ENCODE measurements around the gene HPSE2. TPM values are rescaled to one million over a fixed set of nuclear protein-coding genes. Genes with fewer than 3 reads are reported as not detected.

The HPSE2 gene
- total RNA-seq, 2 experiments from 2014 or later = not detected

GRCh38 chr10:98576096-98576495 lies 659.6 kb downstream of the HPSE2 start:
- H3K27me3 Mint-ChIP-seq = peaks cover 5% of the 10 kb centered on the region
- ChIA-PET POLR2A (no interaction called here), CTCF (interaction anchor here (1.0 kb wide), 1 partner anchor 12 kb away, joined by 3 read pairs; no protein-coding TSS in a partner anchor)
- no peak overlapping the region for H3K4me3 Mint-ChIP-seq
- no peak overlapping the region for H3K27ac Mint-ChIP-seq
- H3K4me1 Mint-ChIP-seq (ENCODE audit: low read depth) = no peaks in the 10 kb centered on the region
- TF ChIP-seq CTCF (IDR thresholded peaks at IDR 0.05) = no peak
- intact Hi-C loops (cut with micrococcal nuclease) = no loop called here
- DNase-seq (no peak), ATAC-seq (no peak)
- H3K36me3 Mint-ChIP-seq (ENCODE audit: low read depth) = no peaks in the 10 kb centered on the region
- no peaks in the 10 kb centered on the region for H3K9me3 Mint-ChIP-seq

DNA sequence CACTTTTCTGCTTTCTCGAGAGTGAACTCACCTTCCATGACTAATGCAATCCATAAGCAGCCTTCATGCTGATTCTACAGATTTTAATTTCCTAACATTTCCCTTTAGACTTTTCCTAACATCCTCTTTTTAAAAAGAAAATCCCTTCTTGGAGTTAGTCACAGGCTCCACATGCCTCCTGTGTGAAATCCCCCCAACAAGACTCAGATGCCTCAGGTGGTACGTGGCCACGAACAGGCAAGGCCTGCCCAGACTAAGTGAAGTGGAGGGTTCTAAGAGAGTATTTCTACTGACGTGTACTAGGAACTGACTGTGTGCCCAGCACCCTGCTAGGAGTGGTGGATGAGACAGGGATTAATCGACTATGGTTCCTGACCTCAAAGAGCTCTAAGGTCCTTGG lies 663.1 kb downstream of the HPSE2 start:
- H3K36me3 Mint-ChIP-seq (ENCODE audit: low read depth) = no peaks in the 10 kb centered on the region
- POLR2A ChIA-PET = no interaction called here

DNA sequence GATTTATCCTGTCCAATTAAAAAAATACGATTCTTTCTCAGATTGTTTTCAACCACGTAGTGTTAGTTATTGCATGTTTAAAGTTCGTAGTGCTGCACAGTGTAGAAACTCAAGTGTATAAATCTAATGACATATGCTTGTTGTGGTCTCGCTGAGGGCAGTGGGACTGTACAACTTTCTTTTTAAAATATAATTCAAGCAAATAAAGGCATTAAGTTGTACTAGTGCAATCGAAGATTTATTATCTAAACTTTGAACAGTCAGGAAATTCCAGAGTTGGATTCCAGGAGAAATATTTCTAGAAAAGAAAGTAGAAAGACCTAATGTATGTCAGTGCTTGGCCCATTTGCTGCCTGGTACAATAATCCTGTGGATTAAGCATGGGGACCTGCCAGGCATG lies 664.8 kb downstream of the HPSE2 start:
- H3K27ac Mint-ChIP-seq = no peak overlapping the region
- peaks cover 2% of the 10 kb centered on the region for H3K27me3 Mint-ChIP-seq
- CTCF ChIA-PET = interaction anchor here (1.5 kb wide), 1 partner anchor 145 kb away, joined by 3 read pairs; no protein-coding TSS in a partner anchor
- H3K9me3 Mint-ChIP-seq = no peaks in the 10 kb centered on the region
- ATAC-seq = no peak
- no peak for TF ChIP-seq CTCF (IDR thresholded peaks at IDR 0.05)
- no peaks in the 10 kb centered on the region for H3K36me3 Mint-ChIP-seq (ENCODE audit: low read depth)
- no peak overlapping the region for H3K4me3 Mint-ChIP-seq
- POLR2A ChIA-PET = no interaction called here
- no peak for DNase-seq
- intact Hi-C loops (cut with micrococcal nuclease) = no loop called here
- H3K4me1 Mint-ChIP-seq (ENCODE audit: low read depth) = no peaks in the 10 kb centered on the region

More for the DNA sequence above, 663.1 kb downstream of the HPSE2 start:
- CTCF ChIA-PET = no interaction called here
- TF ChIP-seq CTCF (IDR thresholded peaks at IDR 0.05) = no peak
- intact Hi-C loops (cut with micrococcal nuclease) = no loop called here
- no peak overlapping the region for H3K27ac Mint-ChIP-seq
- H3K4me1 Mint-ChIP-seq (ENCODE audit: low read depth) = no peaks in the 10 kb centered on the region
- peaks cover 4% of the 10 kb centered on the region for H3K27me3 Mint-ChIP-seq
- H3K4me3 Mint-ChIP-seq = no peak overlapping the region
- no peak for ATAC-seq
- H3K9me3 Mint-ChIP-seq = no peaks in the 10 kb centered on the region
- DNase-seq = no peak

DNA sequence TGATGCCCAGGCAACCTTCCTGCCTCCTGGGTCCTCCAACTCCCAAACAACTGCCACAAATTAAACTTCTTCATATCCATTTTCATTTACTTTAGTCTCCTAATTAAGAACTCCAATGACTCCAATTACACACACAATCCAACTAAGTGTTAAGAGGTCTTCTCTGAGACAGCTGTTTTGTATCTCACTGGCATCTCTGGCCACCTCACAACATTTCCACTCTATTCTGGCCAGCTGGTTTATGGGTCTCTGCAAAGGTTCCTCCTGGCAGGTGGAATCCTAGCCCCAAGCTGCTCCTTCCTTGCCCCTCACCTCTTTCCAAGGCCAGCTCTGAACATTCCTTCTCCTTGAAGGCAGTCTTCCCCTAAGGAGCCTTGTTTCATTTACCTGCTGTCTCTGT lies 665.8 kb downstream of the HPSE2 start:
- no peak overlapping the region for H3K4me3 Mint-ChIP-seq
- no peaks in the 10 kb centered on the region for H3K9me3 Mint-ChIP-seq
- ChIA-PET POLR2A (no interaction called here), CTCF (interaction anchor here (1.5 kb wide), 1 partner anchor 144 kb away, joined by 3 read pairs; no protein-coding TSS in a partner anchor)
- H3K4me1 Mint-ChIP-seq (ENCODE audit: low read depth) = no peaks in the 10 kb centered on the region
- no peak overlapping the region for H3K27ac Mint-ChIP-seq
- peaks cover 2% of the 10 kb centered on the region for H3K27me3 Mint-ChIP-seq
- DNase-seq (no peak), ATAC-seq (no peak)
- no peak for TF ChIP-seq CTCF (IDR thresholded peaks at IDR 0.05)
- intact Hi-C loops (cut with micrococcal nuclease) = no loop called here
- no peaks in the 10 kb centered on the region for H3K36me3 Mint-ChIP-seq (ENCODE audit: low read depth)

DNA sequence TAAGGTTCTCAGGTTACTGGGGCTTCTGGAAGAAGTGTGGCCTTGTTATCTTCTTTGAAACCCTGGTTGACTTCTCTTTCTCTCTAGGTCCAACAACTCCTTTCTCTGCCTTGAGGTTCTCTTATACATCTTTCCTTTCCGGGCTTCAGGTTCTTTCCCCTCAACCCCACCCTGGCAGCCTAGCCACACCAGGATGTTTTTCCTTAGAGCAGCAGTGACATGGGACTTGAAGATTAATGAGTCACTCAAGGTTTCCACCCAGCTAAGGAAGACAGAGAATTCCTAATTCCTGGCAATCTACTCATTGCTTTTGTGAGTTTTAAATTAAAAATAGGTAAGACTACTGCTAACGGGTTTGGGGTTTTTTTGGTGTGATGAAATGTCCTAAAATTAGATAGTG lies 667.1 kb downstream of the HPSE2 start:
- no peaks in the 10 kb centered on the region for H3K4me1 Mint-ChIP-seq (ENCODE audit: low read depth)
- ATAC-seq = no peak
- CTCF ChIA-PET = no interaction called here

More for the DNA sequence above, 667.1 kb downstream of the HPSE2 start:
- DNase-seq = no peak
- no peaks in the 10 kb centered on the region for H3K9me3 Mint-ChIP-seq
- H3K4me3 Mint-ChIP-seq = no peak overlapping the region
- TF ChIP-seq CTCF (IDR thresholded peaks at IDR 0.05) = no peak
- H3K27me3 Mint-ChIP-seq = peaks cover 3% of the 10 kb centered on the region
- POLR2A ChIA-PET = no interaction called here
- no peak overlapping the region for H3K27ac Mint-ChIP-seq
- intact Hi-C loops (cut with micrococcal nuclease) = no loop called here
- H3K36me3 Mint-ChIP-seq (ENCODE audit: low read depth) = no peaks in the 10 kb centered on the region
